GM21723 (cell line): ENCODE data around the gene WBP1.
A peak's percentile ranks its signal among the peaks of the same experiment; 100 is the strongest.
"Not testable (repeated sequence)": the region's sequence is repeated elsewhere in the genome, so short reads cannot be mapped to it uniquely, and the experiment has no call there.

Experiments used
- ATAC-seq: cut with Tn5 transposase; IDR thresholded peaks from one replicate; pipeline ENCODE4 v1.9.1; 2021; ENCODE audit warnings: mild to moderate bottlenecking, moderate library complexity; ENCODE audit not compliant: unreplicated experiment

The WBP1 gene

DNA sequence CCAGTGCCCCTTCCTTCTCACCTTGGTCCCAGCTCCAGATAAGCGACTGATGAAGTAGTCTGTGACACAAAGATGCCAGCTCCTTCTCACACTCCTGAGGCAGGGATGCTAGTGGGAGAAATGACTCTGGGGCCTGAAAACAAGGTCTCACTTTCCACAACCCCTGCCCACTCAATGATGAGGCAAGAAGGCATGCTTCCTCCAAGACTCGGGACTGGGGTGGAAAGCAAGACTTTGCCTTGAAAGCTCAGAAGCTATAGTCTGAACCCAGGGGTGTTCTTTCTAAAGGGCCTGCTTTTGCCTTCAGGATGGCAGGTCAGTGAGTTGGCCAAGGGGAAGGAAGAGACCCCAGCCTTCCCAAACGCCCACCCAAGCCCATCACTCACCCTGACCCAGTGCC is 23.2 kb downstream of the WBP1 start:
- ATAC-seq, result no peak

GRCh38 chr2:74481961-74482800 is 23.9 kb downstream of the WBP1 start:
- peak; percentile 34 for ATAC-seq

DNA sequence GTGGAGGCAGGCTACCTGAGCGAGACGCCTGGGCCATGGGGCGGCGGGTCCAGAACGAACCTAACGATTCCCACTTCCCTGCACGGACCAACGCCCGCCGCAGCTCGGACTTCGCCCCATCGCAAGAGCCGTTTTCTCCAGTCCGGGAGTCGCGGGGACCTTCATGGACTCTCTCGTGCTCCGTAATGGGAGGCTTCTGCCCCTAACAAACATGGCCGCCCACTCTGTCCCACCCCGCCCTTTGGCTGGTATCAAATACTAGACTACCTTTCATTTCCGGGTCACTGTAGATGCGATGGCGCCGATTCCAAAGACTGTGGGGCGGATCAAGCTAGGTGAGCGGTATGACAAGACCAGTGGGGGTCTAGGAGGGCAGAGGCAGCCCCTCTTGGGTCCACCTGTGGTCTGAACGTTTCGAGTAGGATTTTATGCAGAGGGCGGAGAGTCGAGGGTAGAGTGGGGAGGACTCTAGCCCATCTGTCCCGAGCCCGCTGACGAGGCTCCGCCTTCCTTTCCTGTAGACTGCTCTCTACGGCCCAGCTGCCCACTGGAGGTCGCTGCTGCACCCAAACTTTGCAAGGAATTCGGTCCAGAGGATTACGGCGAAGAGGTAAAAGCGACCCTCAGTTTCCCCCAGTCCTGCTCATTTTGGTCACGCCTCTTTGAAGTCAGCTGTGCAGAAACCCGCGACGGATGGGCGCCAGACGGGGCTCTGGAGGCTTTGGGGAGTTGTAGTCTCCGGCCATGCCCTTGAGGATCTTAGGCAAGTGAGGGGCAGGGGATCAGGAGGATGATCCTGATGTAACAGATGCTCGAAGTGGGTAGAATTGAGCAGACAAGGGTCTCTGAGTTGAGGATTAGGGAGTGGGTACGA is 24.8 kb downstream of the WBP1 start, which contains the start of the genes CCDC142 and TTC31:
TSS of gene CCDC142 (minus strand) at position 198 of the 874 bp plus-strand sequence. CDS start at position 37, 161 bp downstream.
TSS of gene TTC31 (plus strand) at position 281 of the 874 bp plus-strand sequence. CDS start at position 296, 15 bp downstream.
- ATAC-seq, result peak; percentile 91

DNA sequence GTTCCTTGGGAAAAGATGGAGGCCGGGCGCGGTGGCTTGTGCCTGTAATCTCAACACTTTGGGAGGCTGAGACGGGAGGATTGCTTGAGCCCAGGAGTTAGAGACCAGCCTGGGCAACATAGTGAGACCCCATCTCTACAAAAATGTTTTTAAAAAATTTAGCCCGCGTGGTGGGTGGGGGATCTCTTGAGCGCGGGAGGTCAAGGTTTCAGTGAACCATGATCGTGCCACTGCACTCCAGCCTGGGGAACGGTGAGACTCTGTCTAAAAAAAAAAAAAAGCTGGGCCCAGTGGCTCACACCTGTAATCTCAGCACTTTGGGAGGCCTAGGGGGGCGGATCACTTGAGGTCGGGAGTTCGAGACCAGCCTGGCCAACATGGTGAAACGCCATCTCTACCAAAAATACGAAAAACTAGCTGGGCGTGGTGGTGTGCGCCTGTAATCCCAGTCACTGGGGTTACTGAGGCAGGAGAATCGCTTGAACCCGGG is 25.5 kb downstream of the WBP1 start:
- not testable (repeated sequence) for ATAC-seq

DNA sequence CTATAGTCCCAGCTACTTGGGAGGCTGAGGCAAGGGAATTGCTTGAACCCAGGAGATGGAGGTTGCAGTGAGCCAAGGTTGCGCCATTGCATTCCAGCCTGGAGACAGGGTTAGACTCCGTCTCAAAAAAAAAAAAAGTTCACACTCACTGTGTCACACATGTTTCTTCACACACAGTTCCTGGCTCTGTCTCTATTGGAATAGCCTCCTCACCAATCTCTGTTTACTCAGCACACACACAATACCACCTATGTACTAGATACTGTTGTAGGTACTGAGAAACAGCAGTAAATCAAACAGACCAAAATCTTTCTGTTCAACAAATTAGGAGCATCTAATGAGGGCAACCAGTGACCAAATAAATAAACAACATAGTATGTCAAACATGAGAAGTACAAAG is 27.9 kb downstream of the WBP1 start:
- ATAC-seq, result no peak

GRCh38 chr2:74488643-74489481 is 30.6 kb downstream of the WBP1 start:
- ATAC-seq, result no peak

GRCh38 chr2:74489906-74490305 is 31.7 kb downstream of the WBP1 start:
- no peak for ATAC-seq

DNA sequence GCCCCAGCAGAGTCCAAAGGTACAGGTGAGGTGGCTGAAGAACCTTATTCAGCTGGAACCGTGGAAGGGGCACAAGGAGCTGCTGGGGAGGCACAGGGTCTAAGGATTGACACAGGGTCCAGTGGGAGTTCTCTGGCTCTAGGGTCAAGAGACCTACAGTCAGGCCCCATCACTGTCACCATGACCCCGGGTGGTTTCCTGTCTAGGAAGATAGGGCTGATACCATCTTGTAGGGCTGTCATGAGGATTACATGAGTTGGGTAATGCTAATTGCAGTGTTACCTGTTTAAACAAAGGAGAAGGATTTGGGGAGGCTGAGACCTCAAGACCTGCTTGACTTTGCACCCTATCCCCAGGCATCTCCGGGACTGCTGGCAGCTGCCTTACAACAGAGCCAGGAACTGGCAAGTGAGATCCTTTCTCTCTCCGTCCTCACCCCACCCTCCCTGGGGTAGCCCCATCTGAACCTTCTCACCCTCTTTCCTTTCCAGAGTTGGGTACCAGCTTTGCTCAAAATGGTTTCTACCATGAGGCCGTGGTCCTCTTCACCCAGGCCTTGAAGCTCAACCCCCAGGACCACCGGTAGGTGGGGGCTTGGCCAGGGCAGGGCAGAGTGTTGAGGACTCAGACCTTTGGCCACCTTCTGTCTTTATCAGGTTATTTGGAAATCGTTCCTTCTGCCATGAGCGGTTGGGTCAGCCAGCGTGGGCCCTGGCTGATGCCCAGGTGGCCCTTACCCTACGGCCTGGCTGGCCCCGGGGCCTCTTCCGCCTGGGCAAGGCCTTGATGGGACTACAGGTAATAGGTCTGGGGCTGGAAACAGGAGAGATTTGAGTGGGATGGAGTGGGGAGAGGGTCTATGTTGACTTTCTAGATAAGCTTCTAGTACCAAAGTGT is 33.7 kb downstream of the WBP1 start:
- ATAC-seq, result no peak

DNA sequence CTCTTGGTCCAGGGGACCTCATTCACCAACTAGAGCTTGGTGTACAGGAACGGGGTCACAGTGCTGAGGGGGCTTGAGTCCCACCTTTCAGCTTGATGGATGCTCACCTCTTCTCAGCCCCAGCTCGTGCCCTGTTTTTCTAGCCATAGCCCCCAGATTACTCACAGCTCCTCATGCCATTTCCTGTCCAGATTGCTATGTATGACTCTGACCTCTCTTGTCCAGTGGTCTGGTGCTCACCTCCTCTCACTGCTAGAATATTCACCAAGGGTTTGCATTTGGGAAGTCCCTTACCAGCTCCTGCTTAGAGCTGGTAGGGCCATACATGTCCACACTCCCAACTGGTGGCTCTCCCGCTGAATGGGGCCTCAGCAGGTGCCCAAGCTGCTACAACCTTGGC is 35.3 kb downstream of the WBP1 start:
- ATAC-seq, result no peak

DNA sequence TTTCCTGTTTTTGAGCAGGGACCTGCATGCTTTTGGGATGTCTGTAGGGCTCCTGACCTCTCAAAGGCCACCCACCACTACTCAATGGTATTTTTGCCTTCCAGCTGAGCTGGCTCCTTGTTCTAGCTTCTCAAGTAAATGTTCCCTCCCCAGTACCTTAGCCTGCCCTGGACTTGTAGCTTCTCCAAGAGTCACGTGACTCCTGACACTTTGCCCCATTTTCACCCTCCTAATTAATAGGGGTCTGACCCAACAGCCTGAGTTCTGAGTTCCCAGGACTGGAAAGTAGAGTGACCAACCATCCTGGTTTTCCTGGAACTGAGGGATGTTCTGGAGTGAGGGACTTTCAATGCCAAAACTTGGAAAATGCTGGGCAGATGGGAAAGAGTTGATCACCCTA is 37.2 kb downstream of the WBP1 start:
- no peak for ATAC-seq

GRCh38 chr2:74496997-74497776 is 38.9 kb downstream of the WBP1 start:
- ATAC-seq, result no peak

- no peak for ATAC-seq
Measured at GRCh38 chr2:74497777-74498499, 39.7 kb downstream of the WBP1 start.

DNA sequence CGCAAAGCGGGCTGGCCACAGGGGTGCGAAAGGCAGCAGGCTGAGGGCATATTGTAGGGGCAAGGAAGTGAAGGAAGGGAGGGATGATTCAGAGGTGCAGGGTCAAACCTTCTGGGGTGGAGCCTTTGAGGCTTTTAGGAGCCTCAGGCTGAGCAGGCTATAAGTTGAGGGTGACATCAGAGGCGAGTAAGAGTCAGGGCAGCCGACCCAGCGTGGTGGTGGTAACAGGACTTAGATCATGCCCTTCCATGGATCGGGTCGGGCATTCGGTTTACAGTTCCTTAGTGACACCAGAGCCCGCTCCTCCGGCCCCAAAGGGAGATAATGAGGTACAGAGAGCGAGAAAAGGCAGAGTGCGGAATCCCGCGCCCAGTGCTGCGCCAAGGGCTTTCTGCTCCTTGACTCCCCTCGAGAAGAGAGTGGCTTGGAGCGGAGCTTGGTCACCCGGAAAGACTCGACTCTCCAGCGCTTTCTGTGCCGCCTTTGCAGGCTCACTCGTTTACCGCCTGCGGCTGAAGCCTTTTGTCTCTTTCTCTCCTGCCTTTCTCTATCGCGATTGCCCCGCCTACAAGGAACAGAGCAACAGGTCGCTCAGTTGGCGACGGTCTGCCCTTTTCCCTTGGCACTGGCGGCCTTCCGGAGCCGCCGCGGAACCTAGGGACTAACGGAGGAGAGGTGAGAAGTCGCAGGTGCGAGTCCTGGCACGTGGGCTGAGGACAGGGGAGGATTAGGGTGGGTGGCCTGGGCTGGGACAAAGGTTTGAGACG is 40.4 kb downstream of the WBP1 start:
- no peak for ATAC-seq

GRCh38 chr2:74499267-74499939 is 41.2 kb downstream of the WBP1 start, which contains the start of gene LBX2:
Gene LBX2 (minus strand): TSS chr2:74499603. CDS start chr2:74499537, 66 bp downstream.
- ATAC-seq, result no peak

- no peak for ATAC-seq
Measured at GRCh38 chr2:74499940-74500577, 41.8 kb downstream of the WBP1 start.

- ATAC-seq, result no peak
Measured at GRCh38 chr2:74500578-74500946, 42.3 kb downstream of the WBP1 start.
